Upper lobe of left lung (tissue), 6 donors: Measurements from ENCODE around the gene PLA2G4B. TPM values are rescaled to one million over a fixed set of nuclear protein-coding genes. Genes with fewer than 3 reads are reported as not detected.

Experiments used
- ATAC-seq, 2 donors: fragments of 200-7000 bp; cut with Tn5 transposase; one replicate each; pipeline ENCODE4 v1.9.1; 2022; ENCODE audit warnings: mild to moderate bottlenecking in 2 of 2, moderate library complexity in 2 of 2; ENCODE audit not compliant: low FRiP score in 2 of 2
- DNase-seq, 2 donors: peaks; one replicate each; pipeline ENCODE4 v3.0.0-alpha.2; 2019 to 2020
- H3K27ac ChIP-seq, 4 donors: fragments of 200-600 bp; sonication (generic); one replicate each; pipeline ENCODE4 v1.5.1; 2016 to 2019
- H3K27me3 ChIP-seq, 4 donors: fragments of 200-600 bp; sonication (generic); one replicate each; pipeline ENCODE4 v1.5.1; 2017 to 2019
- H3K36me3 ChIP-seq, 4 donors: fragments of 200-600 bp; sonication (generic); one replicate each; pipeline ENCODE4 v1.5.1; 2016 to 2019
- H3K4me1 ChIP-seq, 4 donors: fragments of 200-600 bp; sonication (generic); one replicate each; pipeline ENCODE4 v1.5.1; 2018 to 2019
- H3K4me3 ChIP-seq, 4 donors: fragments of 200-600 bp; sonication (generic); one replicate each; pipeline ENCODE4 v1.5.1; 2017 to 2019; ENCODE audit warnings: mild to moderate bottlenecking in 2 of 4, moderate library complexity in 1 of 4
- H3K9me3 ChIP-seq, 4 donors: fragments of 200-600 bp; sonication (generic); one replicate each; pipeline ENCODE4 v1.5.1; 2018 to 2019
- EP300 ChIP-seq, 4 donors: sonication (generic); formaldehyde crosslinking; IDR thresholded peaks; one replicate each; pipeline ENCODE4 v1.5.1; 2017; ENCODE audit warnings: antibody characterized with exemption in 4 of 4, control low read depth in 2 of 4
- POLR2A ChIP-seq, 4 donors: fragments of 450-650 bp; IDR thresholded peaks; one replicate each; pipeline ENCODE4 v1.5.1; 2016 to 2017; ENCODE audit warnings: antibody characterized with exemption in 4 of 4, mild to moderate bottlenecking in 2 of 4
- POLR2AphosphoS5 ChIP-seq, 2 donors: sonication (generic); formaldehyde crosslinking; IDR thresholded peaks; one replicate each; pipeline ENCODE4 v1.5.1; 2017; ENCODE audit warnings: antibody characterized with exemption in 2 of 2
- WGBS, 2 donors: methylation state at CpG; one replicate each; pipeline ENCODE4 v1.1.5; 2017 to 2018; 5-methylcytosine and 5-hydroxymethylcytosine counted together
- total RNA-seq, 6 donors: library from RNA; depleted of rRNA in 4 of 6; stranded (reverse); fragments of >200 nt in 4 of 6; gene quantifications; one replicate each; pipeline versions ENCODE4 v1.1.0 to v1.2.1, GENCODE V29; 2016 to 2021
- TF ChIP-seq, protein P1 (sequence below), 6 experiments: fragments of 450-650 bp in 4 of 6; fragments of 200-600 bp in 2 of 6; sonication (generic) in 2 of 6; IDR thresholded peaks; one replicate each; pipeline ENCODE4 v1.5.1; 2016 to 2019; ENCODE audit warnings: antibody characterized with exemption in 6 of 6
- donor health status: DM: no; HTN: no; CAD: no; lungs with moderate emphysema.
- donor health status: DM: no; HTN: yes; CAD: no; lungs with severe emphysema.

PLA2G4B gene
- total RNA-seq, 6 donors from 2014 or later = 4.7 to 71.2 (median 14.4) TPM

DNA sequence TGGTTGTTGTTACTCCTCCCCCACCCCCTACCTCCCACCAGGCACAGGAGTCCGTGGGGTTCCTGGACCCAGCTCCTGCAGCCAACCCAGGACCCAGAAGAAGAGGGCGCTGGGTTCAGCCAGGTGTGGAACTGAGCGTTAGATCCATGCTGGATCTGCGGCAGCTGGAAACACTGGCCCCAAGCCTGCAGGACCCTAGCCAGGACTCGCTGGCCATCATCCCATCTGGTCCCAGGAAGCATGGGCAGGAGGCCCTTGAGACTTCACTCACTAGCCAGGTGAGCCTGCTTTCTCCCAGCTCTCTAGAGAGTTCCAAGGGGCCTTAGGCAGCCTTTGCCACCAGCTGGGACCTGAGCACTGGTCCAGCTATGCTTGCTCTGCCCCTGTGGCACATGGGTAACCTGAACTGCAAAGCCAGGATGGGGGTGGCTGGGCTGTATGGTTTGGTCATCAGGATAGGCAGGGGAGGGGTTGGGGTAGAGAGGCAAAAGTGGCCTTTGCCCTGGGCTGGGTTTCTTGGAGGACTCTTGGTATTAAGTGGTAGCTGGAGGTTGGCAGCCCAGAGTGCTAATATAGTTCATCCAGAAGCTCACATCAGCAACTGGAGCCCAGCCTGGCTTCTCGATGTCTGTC is 17.7 kb upstream of the PLA2G4B start:
- whole genome bisulfite sequencing, 2 donors = 94 to 95% methylated on average over 4 to 6 of the region's 6 CpGs
- Histone ChIP-seq H3K4me1 (no peaks in the 10 kb centered on the region), H3K9me3 (no peaks in the 10 kb centered on the region), H3K36me3 (peaks cover 0 to 91% (median 70%) of the 10 kb centered on the region in 4 donors), H3K27me3 (no peaks in the 10 kb centered on the region), H3K27ac (no peak overlapping the region), H3K4me3 (no peak overlapping the region)
- DNase-seq = no peak
- ATAC-seq = no peak
- TF ChIP-seq EP300 (IDR thresholded peaks at IDR 0.05) = no peak
- no peak for TF ChIP-seq POLR2A (IDR thresholded peaks at IDR 0.05)
- TF ChIP-seq POLR2AphosphoS5 (IDR thresholded peaks at IDR 0.05) = no peak
- TF ChIP-seq, protein P1, sequence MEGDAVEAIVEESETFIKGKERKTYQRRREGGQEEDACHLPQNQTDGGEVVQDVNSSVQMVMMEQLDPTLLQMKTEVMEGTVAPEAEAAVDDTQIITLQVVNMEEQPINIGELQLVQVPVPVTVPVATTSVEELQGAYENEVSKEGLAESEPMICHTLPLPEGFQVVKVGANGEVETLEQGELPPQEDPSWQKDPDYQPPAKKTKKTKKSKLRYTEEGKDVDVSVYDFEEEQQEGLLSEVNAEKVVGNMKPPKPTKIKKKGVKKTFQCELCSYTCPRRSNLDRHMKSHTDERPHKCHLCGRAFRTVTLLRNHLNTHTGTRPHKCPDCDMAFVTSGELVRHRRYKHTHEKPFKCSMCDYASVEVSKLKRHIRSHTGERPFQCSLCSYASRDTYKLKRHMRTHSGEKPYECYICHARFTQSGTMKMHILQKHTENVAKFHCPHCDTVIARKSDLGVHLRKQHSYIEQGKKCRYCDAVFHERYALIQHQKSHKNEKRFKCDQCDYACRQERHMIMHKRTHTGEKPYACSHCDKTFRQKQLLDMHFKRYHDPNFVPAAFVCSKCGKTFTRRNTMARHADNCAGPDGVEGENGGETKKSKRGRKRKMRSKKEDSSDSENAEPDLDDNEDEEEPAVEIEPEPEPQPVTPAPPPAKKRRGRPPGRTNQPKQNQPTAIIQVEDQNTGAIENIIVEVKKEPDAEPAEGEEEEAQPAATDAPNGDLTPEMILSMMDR (IDR thresholded peaks at IDR 0.05) = no peak

- no peaks in the 10 kb centered on the region for H3K9me3 ChIP-seq
- H3K36me3 ChIP-seq = peaks cover 0 to 84% (median 65%) of the 10 kb centered on the region in 4 donors
- WGBS, 2 donors = 73 to 100% methylated on average over 3 of the region's 4 CpGs
- H3K27me3 ChIP-seq = no peaks in the 10 kb centered on the region
- no peak overlapping the region for H3K27ac ChIP-seq
- TF ChIP-seq POLR2AphosphoS5 (IDR thresholded peaks at IDR 0.05) (no peak), POLR2A (IDR thresholded peaks at IDR 0.05) (no peak), EP300 (IDR thresholded peaks at IDR 0.05) (no peak)
- TF ChIP-seq, protein P1 (IDR thresholded peaks at IDR 0.05) = no peak
- no peak overlapping the region for H3K4me3 ChIP-seq
- DNase-seq = no peak
- H3K4me1 ChIP-seq = no peaks in the 10 kb centered on the region
- no peak for ATAC-seq
These were observed 16.8 kb upstream of the PLA2G4B start for GRCh38 chr15:41821831-41822230.

DNA sequence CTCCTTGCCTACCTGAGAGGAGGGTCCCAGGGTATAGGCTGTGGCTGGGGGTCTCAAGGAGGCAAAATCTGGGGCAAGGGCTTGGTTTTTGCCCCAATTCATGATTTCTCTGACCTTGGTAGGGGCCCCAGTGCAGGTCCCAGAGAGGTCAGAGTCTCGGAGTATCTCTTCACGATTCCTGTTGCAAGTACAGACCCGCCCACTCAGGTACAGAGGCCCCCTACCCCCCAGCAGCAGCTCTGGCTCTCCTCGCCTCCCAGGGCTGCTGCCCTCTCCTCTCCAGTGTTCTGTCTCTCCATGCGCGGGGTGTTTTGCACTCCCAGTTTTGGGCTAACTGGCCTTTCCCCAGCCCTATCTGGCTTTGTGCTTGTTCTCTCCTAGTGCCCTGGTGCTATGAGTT is 16.2 kb upstream of the PLA2G4B start:
- TF ChIP-seq EP300 (IDR thresholded peaks at IDR 0.05) (no peak), POLR2AphosphoS5 (IDR thresholded peaks at IDR 0.05) (no peak), POLR2A (IDR thresholded peaks at IDR 0.05) (no peak)
- TF ChIP-seq, protein P1 (IDR thresholded peaks at IDR 0.05) = no peak
- no peak overlapping the region for H3K4me3 ChIP-seq
- WGBS, 2 donors = 93 to 96% methylated on average over 6 of the region's 6 CpGs
- ATAC-seq = no peak
- no peaks in the 10 kb centered on the region for H3K9me3 ChIP-seq
- H3K27ac ChIP-seq = no peak overlapping the region
- peaks cover 4 to 6% (median 5%) of the 10 kb centered on the region in 4 donors for H3K4me1 ChIP-seq
- H3K36me3 ChIP-seq = peaks cover 0 to 78% (median 59%) of the 10 kb centered on the region in 4 donors
- no peaks in the 10 kb centered on the region for H3K27me3 ChIP-seq
- DNase-seq = no peak

- Histone ChIP-seq H3K36me3 (peaks cover 0 to 73% (median 54%) of the 10 kb centered on the region in 4 donors), H3K4me1 (peaks cover 6 to 8% (median 6%) of the 10 kb centered on the region in 4 donors), H3K9me3 (no peaks in the 10 kb centered on the region), H3K27me3 (no peaks in the 10 kb centered on the region), H3K27ac (no peak overlapping the region), H3K4me3 (no peak overlapping the region)
- DNase-seq (no peak), ATAC-seq (no peak)
- no peak for TF ChIP-seq POLR2A (IDR thresholded peaks at IDR 0.05)
- no peak for TF ChIP-seq POLR2AphosphoS5 (IDR thresholded peaks at IDR 0.05)
- TF ChIP-seq EP300 (IDR thresholded peaks at IDR 0.05) = no peak
- TF ChIP-seq, protein P1 (IDR thresholded peaks at IDR 0.05) = no peak
- WGBS, 2 donors = 88 to 98% methylated on average over 6 of the region's 6 CpGs
These were observed 15.7 kb upstream of the PLA2G4B start for GRCh38 chr15:41822957-41823356.

DNA sequence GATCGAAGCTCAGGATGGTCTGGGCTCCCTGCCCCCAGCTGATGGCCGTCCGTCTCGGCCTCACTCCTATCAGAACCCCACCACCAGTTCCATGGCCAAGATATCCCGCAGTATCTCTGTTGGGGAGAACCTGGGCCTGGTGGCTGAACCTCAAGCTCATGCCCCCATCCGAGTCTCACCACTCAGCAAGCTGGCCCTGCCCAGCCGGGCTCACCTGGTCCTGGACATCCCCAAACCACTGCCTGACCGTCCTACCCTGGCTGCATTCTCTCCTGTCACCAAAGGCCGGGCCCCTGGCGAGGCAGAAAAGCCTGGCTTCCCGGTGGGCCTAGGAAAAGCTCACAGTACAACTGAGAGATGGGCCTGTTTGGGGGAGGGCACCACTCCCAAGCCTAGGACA is 15.1 kb upstream of the PLA2G4B start:
- no peak for ATAC-seq
- 88 to 94% methylated on average over 3 to 10 of the region's 11 CpGs for WGBS, 2 donors
- no peak for DNase-seq
- Histone ChIP-seq H3K27ac (no peak overlapping the region), H3K27me3 (no peaks in the 10 kb centered on the region), H3K4me3 (no peak overlapping the region), H3K9me3 (no peaks in the 10 kb centered on the region), H3K4me1 (peaks cover 6 to 9% (median 7%) of the 10 kb centered on the region in 4 donors), H3K36me3 (peaks cover 0 to 67% (median 49%) of the 10 kb centered on the region in 4 donors)
- TF ChIP-seq EP300 (IDR thresholded peaks at IDR 0.05) = no peak
- no peak for TF ChIP-seq POLR2A (IDR thresholded peaks at IDR 0.05)
- TF ChIP-seq POLR2AphosphoS5 (IDR thresholded peaks at IDR 0.05) = no peak
- TF ChIP-seq, protein P1 (IDR thresholded peaks at IDR 0.05) = no peak
